Lower leg skin (tissue), 4 donors: ENCODE data around the gene OR5K4. TPM values are rescaled to one million over a fixed set of nuclear protein-coding genes. Genes with fewer than 3 reads are reported as not detected.

Experiments
- DNase-seq, 2 donors: peaks; one replicate each; pipeline ENCODE4 v3.0.0-alpha.2; 2019; ENCODE audit warnings: low spot score in 2 of 2
- H3K4me3 ChIP-seq: fragments of 200-600 bp; sonication (generic); 2 replicates; pipeline ENCODE4 v1.5.1; 2017; ENCODE audit warnings: mild to moderate bottlenecking, low read depth; ENCODE audit not compliant: poor library complexity, severe bottlenecking
- CTCF ChIP-seq, 3 donors: fragments of 450-650 bp; IDR thresholded peaks; one replicate each; pipeline ENCODE4 v1.5.1; 2016; ENCODE audit warnings: antibody characterized with exemption in 3 of 3, mild to moderate bottlenecking in 3 of 3, moderate library complexity in 2 of 3
- POLR2A ChIP-seq, 2 donors: fragments of 450-650 bp; IDR thresholded peaks; one replicate each; pipeline ENCODE4 v1.6.1; 2016 to 2017; ENCODE audit warnings: antibody characterized with exemption in 2 of 2, mild to moderate bottlenecking in 1 of 2, moderate library complexity in 1 of 2
- WGBS, 2 donors: methylation state at CpG; one replicate each; pipeline ENCODE4 v1.1.5; 2018; 5-methylcytosine and 5-hydroxymethylcytosine counted together
- intact Hi-C: fragments of 100-400 bp; cut with DNase I; formaldehyde crosslinking; loops from one replicate; pipeline ENCODE4 v1.15.0; 2023; ENCODE audit warnings: low total_unique reads
- total RNA-seq, 4 donors: library from RNA; depleted of rRNA; stranded (reverse); fragments of >200 nt; gene quantifications; one replicate each; pipeline ENCODE4 v1.1.0, GENCODE V29; 2016

Gene OR5K4
- total RNA-seq, 4 donors from 2014 or later, result not detected

GRCh38 chr3:98333989-98334606 lies 19.6 kb upstream of the OR5K4 start:
- 46 to 77% methylated on average over 3 of the region's 3 CpGs for WGBS, 2 donors
- intact Hi-C loops, result no loop called here
- no peak overlapping the region for H3K4me3 ChIP-seq
- DNase-seq, result no peak
- TF ChIP-seq CTCF (IDR thresholded peaks at IDR 0.05), result no peak
- TF ChIP-seq POLR2A (IDR thresholded peaks at IDR 0.05), result no peak

- TF ChIP-seq CTCF (IDR thresholded peaks at IDR 0.05), result no peak
- TF ChIP-seq POLR2A (IDR thresholded peaks at IDR 0.05), result no peak
- 81 to 91% methylated on average over 1 of the region's 1 CpG for WGBS, 2 donors
- no peak overlapping the region for H3K4me3 ChIP-seq
- no peak for DNase-seq
- intact Hi-C loops, result no loop called here
Measured at GRCh38 chr3:98339031-98339430, 14.6 kb upstream of the OR5K4 start.

- no peak overlapping the region for H3K4me3 ChIP-seq
- WGBS, 2 donors, result 83 to 87% methylated on average over 6 of the region's 6 CpGs
- intact Hi-C loops, result no loop called here
- DNase-seq, result no peak
- TF ChIP-seq POLR2A (IDR thresholded peaks at IDR 0.05) (no peak), CTCF (IDR thresholded peaks at IDR 0.05) (no peak)
Measured at GRCh38 chr3:98341758-98342157, 11.9 kb upstream of the OR5K4 start.

GRCh38 chr3:98343647-98344507 lies 9.8 kb upstream of the OR5K4 start:
- 57 to 61% methylated on average over 13 of the region's 13 CpGs for WGBS, 2 donors
- no peak for DNase-seq
- no peak for TF ChIP-seq POLR2A (IDR thresholded peaks at IDR 0.05)
- TF ChIP-seq CTCF (IDR thresholded peaks at IDR 0.05), result no peak

GRCh38 chr3:98350082-98350481 lies 3.6 kb upstream of the OR5K4 start:
- TF ChIP-seq POLR2A (IDR thresholded peaks at IDR 0.05) (no peak), CTCF (IDR thresholded peaks at IDR 0.05) (no peak)
- intact Hi-C loops, result no loop called here
- 83 to 96% methylated on average over 3 of the region's 3 CpGs for WGBS, 2 donors
- DNase-seq, result no peak
- no peak overlapping the region for H3K4me3 ChIP-seq

More at GRCh38 chr3:98343647-98344507, 9.8 kb upstream of the OR5K4 start:
- intact Hi-C loops, result no loop called here
- no peak overlapping the region for H3K4me3 ChIP-seq
